ENCODE results near the gene MPHOSPH6. TPM values are rescaled to one million over a fixed set of nuclear protein-coding genes. Genes with fewer than 3 reads are reported as not detected.

The MPHOSPH6 gene
- total and polyA plus RNA-seq, 2 of the 8 experiments (the other 6 are each of a cell fraction or from before 2014, with no cell fraction given), result 19.7 to 32.9 TPM

GRCh38 chr16:82135844-82136243 is 34.2 kb downstream of the MPHOSPH6 start:
- Histone ChIP-seq H2AK5ac (ENCODE audit: low read depth, low read length) (no peak overlapping the region), H3K4me1 (replicated peaks in 1 of 4; ENCODE audit: control insufficient read depth in 3 of 4, insufficient read depth in 4 of 4, low read length in 3 of 4) (peaks cover 0 to 7% (median 2%) of the 10 kb centered on the region in 4 experiments; a peak in 3 of 7 replicates), H4K5ac (ENCODE audit: insufficient read length, low read depth, low read length) (no peak overlapping the region), H3K23me2 (ENCODE audit: low read depth, low read length) (no peaks in the 10 kb centered on the region), H3K4me2 (ENCODE audit: insufficient read depth in 1 of 2, low read depth in 2 of 2, low read length in 2 of 2) (no peak overlapping the region), H3K56ac (replicated peaks; ENCODE audit: insufficient read length, low read depth, low read length) (no peak overlapping the region), H3K79me2 (ENCODE audit: control insufficient read depth in 1 of 2, insufficient read depth in 2 of 2, low read length in 2 of 2) (no peaks in the 10 kb centered on the region), H3K4ac (replicated peaks; ENCODE audit: insufficient read length, low read depth, low read length) (no peak overlapping the region), H3K14ac (ENCODE audit: insufficient read length) (no peak overlapping the region), H4K20me1 (replicated peaks in 1 of 2; ENCODE audit: control insufficient read depth in 1 of 2, insufficient read depth in 2 of 2, low read length in 2 of 2) (no peaks in the 10 kb centered on the region), H3K79me1 (ENCODE audit: low read depth, low read length) (no peaks in the 10 kb centered on the region), H2BK15ac (ENCODE audit: low read length) (no peak overlapping the region), H3K36me3 (ENCODE audit: control insufficient read depth in 2 of 4, insufficient read depth in 4 of 4, low read length in 3 of 4) (peaks cover 0 to 8% (median 3%) of the 10 kb centered on the region in 4 experiments; a peak in 3 of 8 replicates), H3K9me3 (ENCODE audit: insufficient read depth in 2 of 2, low read depth in 1 of 2, low read length in 1 of 2) (no peaks in the 10 kb centered on the region), H3K18ac (ENCODE audit: extremely low read depth, low read length) (no peak overlapping the region), H2BK5ac (ENCODE audit: low read depth, low read length) (no peak overlapping the region), H3K27me3 (replicated peaks in 1 of 4; ENCODE audit: control insufficient read depth in 3 of 4, extremely low read depth in 1 of 4, insufficient read depth in 3 of 4, low read length in 3 of 4) (no peaks in the 10 kb centered on the region), H2BK20ac (ENCODE audit: low read length) (no peak overlapping the region), H3K27ac (ENCODE audit: low read depth, low read length) (no peak overlapping the region), H2BK12ac (ENCODE audit: low read depth, low read length) (no peak overlapping the region), H3K23ac (ENCODE audit: insufficient read length) (no peak overlapping the region), H3K4me3 (ENCODE audit: extremely low read depth in 1 of 4, insufficient read depth in 2 of 4, low read depth in 3 of 4, low read length in 4 of 4) (no peak overlapping the region), H4K91ac (replicated peaks; ENCODE audit: insufficient read length, low read length) (no peak overlapping the region), H3K9ac (replicated peaks in 1 of 4; ENCODE audit: extremely low read depth in 1 of 4, low read depth in 3 of 4, low read length in 3 of 4) (no peak overlapping the region), H2AFZ (ENCODE audit: low read length) (no peak overlapping the region), H4K8ac (ENCODE audit: extremely low read depth, insufficient read depth, low read length) (no peak overlapping the region), H2BK120ac (replicated peaks; ENCODE audit: low read depth, low read length) (no peak overlapping the region)
- WGBS, 2 experiments (ENCODE audit: extremely low coverage in 1 of 2, insufficient coverage in 1 of 2, insufficient read length in 1 of 2, insufficient replicate concordance in 2 of 2, low coverage in 1 of 2, low lambda C conversion rate in 2 of 2, missing lambda C conversion rate in 1 of 2), result 81% methylated on average over 8 of the region's 8 CpGs; no CpG with 5 or more reads in 1 of the 2 experiments
- TF ChIP-seq BRCA1 (IDR thresholded peaks at IDR 0.05; ENCODE audit: low read depth, low read length) (no peak), SP2 (IDR thresholded peaks at IDR 0.05; ENCODE audit: low read length) (no peak), RFX5 (IDR thresholded peaks at IDR 0.05; ENCODE audit: borderline replicate concordance, low read depth, low read length) (no peak), SP4 (IDR thresholded peaks at IDR 0.05; ENCODE audit: low read length) (no peak), HDAC2 (IDR thresholded peaks at IDR 0.05; ENCODE audit: borderline replicate concordance in 1 of 2, low read depth in 2 of 2, low read length in 2 of 2) (no peak)
- ChIA-PET POLR2A (ENCODE audit: partially characterized antibody) (interaction anchor here (0.7 to 1.6 kb wide), 3 partner anchors 8 to 95 kb away, joined by 3 to 13 read pairs (median 3); no protein-coding TSS in a partner anchor), CTCF (ENCODE audit: partially characterized antibody) (interaction anchor here (1.2 kb wide), 1 partner anchor 127 kb away, joined by 3 read pairs; no protein-coding TSS in a partner anchor)
- FAIRE-seq, result no peak
- no peak for DNase-seq (ENCODE audit: low read depth in 1 of 2, low spot score in 2 of 2)

Measured in H1 (cell line).